Measurements from ENCODE around the gene SIRPB1.
"Not testable (repeated sequence)": the region's sequence is repeated elsewhere in the genome, so short reads cannot be mapped to it uniquely, and the experiment has no call there.

SIRPB1 gene

DNA sequence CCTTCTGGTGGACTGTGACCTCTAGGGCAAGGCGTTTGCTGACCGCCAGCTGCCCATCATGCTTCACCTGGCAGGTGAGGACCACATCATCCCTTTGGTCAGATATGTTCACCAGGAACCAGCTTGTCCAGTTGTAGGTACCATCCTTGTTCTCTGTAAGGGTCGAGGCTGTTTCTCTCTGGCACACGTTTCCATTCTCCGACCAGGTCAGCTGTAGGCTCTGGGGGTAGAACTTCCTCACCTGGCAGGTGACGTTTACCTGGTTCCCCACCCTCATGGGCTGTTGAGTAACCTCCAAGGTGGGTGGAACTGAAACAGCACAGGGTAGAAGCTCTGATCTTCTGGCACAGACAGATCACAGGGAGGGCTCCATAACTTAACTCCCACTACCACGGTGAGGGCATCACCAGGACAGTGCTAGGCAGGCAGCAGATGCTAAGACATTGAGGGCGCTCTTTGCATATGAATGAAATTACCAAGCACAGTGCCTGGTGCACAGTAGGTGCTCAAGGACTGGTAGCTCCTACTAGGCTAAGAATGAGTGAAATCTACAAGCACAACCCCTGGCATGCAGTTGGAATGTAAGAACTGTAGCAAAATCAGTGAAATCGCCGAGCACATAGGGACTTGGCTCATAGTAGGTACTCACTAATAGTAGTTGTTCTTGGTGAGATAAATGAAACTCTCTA is 15.6 kb upstream of the SIRPB1 start:
- DNase-seq, result no peak

DNA sequence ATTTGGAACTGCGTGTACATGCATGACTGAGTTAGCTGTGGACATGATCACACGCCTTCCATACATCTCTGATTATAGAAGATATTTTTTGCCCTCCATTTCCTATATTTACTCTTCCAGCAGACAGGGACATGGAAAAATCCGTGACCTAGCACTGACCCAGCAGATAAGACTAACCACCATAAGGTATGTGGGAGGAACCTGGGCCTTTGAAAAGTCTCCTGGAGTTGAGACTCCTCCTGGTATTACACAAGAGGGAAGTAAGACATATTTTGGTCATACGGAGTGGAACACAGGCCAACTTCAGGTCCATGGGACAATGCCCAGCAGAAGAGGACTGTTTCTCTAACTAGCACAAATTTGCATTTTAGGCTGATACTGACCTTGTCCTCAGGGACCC is 13.7 kb upstream of the SIRPB1 start:
- no peak for DNase-seq

DNA sequence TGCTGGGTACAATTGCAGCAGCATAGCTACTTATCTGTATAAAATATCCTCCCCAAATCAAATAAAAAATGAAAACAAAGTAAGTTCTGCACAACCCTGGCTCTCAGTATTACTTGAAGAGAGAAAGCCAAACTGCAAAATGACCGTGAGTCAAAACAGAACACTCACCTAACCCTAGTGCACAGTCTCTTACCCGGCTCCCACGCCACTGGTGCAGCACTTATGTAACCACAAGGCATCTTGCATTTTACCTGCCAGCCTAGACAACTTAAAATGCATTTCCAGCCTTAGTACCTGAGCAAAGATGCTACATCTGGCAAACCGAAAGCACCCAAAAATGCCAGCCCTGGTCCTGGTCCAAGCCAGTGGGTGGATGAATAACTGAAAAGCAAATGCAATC is 12.4 kb upstream of the SIRPB1 start:
- no peak for DNase-seq

DNA sequence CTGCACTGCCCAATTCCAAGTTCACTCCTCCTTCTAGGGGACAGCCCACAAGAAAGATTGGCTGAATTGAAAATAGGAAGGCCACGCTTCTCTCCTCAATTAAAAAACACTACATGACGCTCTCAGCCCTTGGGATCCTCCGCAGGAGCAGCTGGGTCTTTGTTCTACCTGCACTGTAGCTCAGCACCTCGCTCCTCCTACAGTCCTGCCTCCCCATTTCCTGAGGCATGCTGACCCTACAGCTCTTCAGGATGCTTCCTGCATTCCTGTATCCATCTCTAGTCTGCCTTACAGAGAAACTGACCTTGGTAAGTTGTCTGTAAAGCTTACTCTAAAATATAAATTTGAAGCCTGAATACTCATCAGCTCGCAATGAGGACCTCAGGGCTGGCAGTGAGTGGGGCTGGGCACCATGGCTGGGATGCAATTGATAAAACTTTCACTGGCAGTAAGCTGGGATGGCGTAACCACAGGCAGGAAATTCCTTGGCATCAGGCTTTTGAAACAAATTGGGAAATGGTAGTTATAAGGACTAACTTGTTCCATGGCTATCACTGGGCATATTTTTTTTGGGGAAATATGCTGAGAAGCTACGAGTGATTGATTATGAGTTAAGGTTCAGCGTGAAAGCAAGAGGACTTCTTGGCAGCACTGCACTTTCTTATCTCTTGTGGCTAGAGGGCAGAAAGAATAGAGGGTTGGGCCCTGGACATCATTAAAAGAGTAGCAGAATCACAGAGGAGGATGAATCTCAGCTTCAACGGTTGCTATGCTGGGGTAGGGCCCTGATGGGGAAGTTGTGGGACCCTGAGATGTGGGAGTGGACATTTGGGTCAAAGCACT is 11.7 kb upstream of the SIRPB1 start:
- no peak for DNase-seq

DNA sequence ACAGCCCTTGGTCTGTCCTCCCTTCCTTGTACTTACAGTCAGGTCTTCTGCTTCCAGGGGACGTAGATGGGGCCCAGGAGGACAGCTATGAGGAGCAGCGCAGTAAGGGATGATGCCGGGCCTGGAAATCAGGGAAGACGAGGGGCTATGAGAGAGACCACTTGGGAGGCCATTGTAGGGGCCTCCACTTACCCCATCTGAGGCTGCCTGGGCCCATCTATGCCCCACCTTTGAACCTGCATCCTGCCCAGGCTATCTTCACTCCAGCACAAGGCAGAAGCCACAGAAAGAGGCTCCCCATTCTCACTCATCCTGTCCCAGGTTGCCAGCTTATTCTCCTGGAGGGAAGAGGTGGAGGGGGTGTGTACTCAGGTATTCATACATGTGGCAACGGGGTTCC is 10.4 kb upstream of the SIRPB1 start:
- DNase-seq, result no peak

DNA sequence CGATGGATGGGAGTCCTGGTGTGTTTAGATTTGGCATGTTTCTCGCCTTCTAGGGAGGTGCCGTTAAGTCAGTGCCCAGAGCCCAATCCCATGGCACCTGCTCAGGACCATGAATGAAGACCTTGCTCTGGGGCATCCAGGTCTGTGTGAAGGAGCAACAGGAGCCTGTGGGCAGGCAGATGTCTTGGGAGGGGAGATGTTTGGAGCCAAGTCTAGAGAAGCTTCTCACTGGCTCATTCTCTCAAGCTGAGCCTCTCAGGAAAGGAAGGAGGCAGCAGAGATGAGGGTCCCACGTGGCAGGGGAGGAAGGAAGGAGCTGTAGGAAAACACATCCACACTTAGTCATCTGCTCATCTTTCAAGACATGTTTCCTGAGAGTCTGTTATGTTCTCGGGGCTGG is 9.5 kb upstream of the SIRPB1 start:
- DNase-seq, result no peak

DNA sequence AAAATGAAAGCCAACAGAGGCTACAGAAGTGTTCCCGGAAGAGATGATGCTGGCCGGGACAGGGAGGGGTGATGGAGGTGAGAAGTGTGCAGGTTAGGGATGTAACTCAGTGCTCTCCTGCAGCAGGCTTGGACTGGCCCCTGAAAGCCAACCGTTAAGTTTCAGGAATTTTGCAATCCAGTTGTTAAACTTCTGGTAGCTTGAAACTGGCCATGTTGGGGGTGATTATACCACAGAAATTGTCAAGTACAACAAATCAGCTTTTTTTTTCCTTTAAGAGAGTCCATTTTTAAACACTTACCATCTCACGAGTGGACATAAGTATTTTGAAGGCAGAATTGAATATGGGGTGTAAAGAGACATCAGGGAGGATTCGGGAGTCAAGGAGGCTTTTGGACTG is 8.8 kb upstream of the SIRPB1 start:
- no peak for DNase-seq

DNA sequence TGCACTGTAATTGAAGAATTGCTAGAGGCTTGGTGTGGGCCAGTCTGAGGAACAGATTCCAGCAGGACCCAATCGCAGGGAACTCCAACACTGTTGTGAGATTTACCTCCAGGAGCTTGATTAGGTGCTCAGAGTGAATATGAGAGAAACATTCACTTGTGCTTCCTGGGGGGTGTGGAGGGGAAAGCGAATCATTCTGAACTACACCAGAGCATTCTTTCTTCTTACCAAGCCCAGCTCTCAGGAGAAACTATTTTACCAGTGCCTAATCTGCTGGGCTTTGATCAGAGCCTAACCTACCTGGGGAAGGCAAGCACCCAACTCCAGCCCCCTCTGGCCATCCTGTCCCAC is 7.4 kb upstream of the SIRPB1 start:
- no peak for DNase-seq

DNA sequence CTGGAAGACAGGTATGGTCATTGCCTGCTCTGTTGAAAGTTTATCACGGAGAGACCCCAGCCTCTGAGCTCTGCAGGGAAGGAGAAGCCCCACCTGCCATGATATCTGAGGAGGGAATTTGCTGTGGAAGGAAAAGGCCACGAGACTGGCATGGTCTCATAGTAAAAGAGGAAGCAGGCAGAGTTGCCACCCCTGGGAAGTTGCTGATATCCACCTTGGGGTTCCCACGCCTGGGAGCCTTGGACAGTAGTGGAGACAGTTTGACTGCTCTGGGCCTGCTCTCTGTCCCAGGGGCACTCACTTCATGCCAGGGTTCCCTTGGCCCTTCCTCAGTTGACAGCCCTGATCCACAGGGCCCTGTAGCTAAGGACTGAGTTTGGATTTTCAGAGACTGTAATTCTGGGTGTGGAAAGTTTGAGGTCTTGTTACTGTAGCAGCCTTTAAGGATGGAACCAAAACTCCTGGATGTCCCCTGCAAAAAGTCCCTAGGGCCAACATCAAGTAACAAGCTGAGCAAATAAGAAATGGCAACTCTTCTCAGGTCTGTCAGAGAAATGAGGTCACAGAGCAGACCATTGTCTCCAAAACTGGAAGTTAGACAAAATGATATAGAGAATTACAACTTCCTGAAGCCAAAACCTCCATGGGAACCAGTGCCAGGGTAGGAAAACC is 6.9 kb upstream of the SIRPB1 start:
- DNase-seq, result no peak

DNA sequence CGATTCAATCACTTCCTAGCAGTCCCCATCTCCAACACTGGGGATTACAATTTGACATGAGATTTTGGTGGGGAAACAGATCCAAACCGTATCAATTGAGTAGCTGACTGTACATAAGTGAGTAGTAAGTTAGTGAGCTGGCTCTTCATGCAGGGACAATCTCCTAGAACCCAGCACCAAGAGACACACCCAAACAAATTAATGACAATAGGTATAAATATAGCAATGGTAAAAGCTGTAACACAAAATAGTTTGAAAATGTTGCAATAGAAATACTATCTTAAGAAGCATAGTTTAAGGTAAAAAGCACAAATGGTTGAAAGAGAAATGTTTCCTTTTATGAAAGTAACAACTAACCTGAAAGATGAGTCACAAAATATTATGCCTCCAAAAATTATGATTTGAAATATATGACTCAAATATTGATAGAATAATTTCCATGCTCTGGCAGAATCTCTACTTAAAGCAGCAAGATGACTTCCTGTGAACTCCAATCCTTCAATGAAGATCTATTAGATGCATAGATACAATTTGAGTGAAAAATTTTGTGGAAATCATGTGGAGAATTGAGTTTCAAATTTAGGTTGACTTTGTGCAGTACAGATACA is 5.4 kb upstream of the SIRPB1 start:
- no peak for DNase-seq

DNA sequence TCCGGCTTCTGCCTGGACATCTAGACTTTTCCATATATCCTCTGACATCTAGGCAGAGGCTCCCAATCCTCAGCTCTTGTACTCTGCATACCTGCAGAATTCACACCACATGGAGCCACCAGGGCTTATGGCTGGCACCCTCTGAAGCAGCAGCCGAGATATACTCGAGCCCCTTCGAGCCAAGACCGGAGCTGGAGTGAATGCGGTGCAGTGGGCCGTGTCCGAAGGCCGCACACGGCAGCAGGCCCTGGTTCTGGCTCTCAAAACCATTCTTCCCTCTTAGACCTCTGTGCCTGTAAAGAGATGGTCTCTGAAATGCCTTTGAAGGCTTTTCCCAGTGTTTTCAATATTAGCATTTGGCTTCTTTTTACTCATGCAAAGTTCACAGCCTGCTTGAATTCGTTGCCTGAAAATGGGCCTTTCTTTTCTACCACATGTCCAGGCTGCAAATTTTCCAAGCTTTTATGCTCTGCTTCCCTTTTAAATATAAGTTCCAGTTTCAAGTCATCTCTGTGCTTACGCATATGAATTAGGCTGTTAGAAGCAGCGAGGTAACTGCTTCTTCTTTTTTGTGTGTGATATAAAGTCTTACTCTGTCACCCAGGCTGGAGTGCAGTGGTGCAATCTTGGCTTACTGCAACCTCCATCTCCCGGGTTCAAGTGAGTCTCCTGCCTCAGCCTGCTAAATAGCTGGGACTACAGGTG is 3.8 kb upstream of the SIRPB1 start:
- DNase-seq, result no peak

DNA sequence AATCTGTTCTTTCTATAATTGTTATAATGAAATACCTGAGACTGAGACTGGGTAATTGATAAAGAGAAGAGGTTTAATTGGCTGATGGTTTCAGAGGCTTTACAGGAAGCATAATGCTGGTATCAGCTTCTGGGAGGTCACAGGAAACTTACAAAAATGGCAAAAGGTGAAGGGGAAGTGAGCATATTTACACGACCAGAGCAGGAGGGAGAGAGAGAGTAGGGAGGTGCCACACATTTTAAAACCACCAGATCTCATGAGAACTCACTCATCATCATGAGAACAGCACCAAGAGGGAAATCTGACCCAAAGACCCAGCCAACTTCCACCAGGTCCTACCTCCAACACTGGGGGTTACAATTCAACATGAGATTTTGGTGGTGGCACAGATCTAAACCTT is 2.6 kb upstream of the SIRPB1 start:
- DNase-seq, result no peak

DNA sequence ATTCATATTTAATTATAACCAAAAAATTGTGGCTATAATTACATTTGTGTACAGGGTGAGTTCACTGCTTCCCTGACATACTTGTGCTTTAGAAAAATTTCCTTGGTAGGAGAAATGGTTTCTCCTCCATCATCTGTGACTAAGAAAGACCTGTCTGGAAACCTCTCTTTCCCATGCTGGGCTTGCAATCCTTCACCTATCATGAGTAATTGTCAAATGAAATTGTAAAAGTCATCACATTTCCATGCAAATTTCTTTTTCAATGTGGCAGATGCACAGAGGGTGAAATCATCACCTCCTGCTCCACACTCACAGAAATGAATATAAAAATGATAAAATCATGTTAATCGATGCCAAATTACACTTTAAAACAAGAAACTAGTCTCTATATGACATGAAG is 1.5 kb upstream of the SIRPB1 start:
- DNase-seq, result no peak

DNA sequence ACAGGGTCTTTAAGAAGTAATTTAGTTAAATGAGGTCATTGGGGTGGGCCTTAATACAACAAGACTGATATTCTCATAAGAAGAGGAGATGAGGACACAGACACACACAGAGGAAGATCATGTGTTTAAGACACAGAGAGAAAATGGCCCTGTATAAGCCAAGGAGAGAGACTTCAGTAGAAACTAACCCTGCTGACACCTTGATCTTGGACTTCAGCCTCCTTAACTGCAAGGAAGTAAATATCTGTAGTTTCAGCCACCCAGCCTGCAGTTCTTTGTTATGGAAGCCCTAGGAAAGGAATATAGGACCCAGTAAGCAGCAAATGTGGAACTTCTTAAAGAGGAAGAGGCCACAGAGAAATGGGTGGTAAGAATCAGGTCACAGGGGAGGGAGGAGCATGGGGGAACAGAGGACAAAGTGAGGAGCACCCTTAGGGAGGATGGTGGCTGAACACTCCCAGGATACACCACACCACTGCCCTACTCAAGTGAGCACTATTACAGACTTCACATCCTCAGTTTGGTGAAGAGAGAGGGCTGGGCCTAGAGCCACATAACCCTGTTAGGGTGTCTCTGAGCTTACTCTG is 762 bp downstream of the SIRPB1 start:
- no peak for DNase-seq

DNA sequence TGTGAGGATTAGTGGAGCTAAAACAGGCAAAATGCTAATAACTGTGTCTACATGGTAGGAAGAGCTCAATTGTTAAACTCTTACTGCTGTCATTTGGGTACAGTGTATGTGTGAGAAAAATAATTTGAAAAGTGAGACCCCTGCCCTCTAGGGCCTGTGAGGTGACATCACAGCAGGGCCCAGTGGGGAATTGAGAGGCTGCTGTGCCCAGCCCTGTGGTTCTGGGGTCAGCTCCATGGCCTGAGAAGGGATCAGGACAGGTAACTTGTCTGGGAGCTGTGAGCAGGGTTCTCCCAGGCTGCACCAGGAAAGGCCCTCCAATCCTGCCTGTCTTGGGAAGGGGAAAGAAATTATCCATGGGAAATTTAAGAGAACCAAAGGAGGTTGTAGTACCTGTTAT is 1.3 kb downstream of the SIRPB1 start:
- DNase-seq, result no peak

DNA sequence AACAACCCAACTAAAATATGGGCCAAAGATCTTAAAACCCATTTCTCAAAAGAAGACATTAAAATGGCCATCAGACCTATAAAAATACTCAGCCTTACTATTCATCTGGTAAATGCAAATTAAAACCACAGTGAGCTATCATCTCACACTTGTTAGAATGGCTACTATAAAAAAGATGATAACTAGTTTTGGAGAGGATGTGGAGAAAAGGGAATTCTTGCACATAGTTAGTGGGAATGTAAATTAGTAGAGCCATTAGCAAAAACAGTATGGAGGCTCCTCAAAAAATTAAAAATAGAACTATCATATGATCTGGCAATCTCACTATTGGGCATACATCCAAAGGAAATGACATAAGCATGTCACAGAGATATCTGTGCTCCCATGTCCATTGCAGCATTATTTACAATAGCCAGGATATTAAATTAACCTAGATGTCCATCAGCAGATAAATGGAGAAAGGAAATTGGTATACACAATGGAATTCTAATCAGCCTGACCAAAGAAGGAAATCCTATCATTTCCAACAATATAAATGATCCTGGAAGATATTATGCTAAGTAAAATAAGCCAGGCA is 2.9 kb downstream of the SIRPB1 start:
- DNase-seq, result no peak

DNA sequence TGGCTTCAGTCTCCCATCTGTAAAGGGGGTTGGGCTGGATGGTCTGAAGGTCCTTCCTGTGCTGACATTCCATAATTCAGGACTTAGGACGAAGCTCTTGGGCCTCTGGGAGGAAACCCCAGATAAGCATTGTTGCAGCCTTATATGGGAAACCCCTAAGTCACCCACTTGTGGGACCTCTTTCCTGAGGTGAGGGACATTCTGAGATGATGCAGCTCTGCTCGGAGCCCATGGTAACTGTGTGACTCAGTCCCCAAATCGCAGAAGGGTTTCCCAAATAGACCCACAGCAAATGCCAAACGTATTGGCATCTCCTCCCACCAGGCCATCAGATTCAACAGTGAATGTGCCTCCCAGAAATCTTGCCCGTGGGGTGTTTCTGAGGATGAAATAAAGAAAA is 9.4 kb downstream of the SIRPB1 start:
- not testable (repeated sequence) for DNase-seq

DNA sequence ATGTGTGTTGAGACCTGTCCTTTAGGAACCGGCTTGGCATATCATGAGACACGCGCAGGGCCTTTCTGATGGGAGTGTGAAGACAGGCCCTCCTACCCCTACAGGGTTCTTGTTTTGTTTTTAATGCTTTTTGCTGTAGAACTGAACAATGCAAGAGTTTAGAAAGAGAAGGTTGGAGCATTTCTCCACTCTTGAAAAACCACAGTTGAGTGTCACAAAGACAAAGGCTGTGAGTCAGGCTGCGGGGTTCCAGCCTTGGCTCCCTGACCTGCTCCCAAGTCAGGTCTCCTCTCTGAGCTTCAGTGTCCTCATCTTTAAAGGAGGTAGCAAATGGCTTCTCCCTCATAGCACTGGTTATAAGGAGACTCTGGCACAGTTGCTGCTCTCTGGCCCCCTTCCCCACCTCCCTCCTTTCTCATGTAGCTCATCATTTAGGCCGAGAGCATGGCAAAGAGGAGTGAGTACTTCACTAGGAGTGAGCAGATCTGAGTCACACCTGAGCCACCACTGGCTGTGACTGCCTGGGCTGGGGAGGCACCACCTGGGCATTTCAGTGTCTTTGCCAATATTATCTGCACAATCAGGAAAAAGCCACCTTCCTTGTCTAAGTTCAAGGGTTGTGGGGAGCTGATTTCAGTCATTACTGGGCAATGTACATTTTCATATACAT is 11.0 kb downstream of the SIRPB1 start:
- not testable (repeated sequence) for DNase-seq

DNA sequence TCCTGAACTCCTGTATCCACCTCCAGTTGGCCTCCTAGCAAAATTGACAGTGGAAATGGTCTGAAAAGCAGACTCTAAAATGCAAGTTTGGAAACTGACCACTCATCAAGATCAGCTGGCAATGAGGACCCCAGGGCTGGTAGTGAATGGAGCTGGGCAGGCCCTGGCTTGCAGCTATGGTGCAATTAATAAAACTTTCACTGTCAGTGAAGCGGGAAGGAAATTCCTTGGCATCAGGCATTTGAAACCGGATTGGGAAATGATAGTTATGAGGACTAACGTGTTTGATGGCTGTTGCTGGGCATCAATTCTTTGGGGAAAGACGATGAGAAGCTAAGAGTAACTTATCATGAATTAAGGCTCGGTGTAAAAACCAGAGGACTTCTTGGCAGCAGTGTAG is 19.1 kb downstream of the SIRPB1 start:
- DNase-seq, result no peak

DNA sequence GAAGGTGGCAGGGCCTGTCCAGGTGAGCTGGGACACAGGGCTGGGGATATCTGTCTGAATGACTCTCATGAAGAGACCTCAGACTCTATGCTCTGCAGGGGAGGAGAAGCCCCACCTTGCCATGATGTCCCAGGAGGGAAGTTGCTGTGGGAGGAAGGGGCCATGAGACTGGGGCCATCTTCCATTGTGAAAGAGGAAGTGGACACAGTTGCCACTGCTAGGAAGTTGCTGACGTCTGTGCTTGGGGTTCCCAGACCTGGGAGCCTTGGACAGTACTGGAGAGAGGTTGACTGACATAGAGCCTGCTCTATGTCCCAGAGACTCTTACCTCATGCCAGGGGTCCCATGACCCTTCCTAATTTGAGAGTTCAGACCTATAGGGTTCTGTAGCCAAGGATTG is 24.5 kb downstream of the SIRPB1 start:
- no peak for DNase-seq

DNA sequence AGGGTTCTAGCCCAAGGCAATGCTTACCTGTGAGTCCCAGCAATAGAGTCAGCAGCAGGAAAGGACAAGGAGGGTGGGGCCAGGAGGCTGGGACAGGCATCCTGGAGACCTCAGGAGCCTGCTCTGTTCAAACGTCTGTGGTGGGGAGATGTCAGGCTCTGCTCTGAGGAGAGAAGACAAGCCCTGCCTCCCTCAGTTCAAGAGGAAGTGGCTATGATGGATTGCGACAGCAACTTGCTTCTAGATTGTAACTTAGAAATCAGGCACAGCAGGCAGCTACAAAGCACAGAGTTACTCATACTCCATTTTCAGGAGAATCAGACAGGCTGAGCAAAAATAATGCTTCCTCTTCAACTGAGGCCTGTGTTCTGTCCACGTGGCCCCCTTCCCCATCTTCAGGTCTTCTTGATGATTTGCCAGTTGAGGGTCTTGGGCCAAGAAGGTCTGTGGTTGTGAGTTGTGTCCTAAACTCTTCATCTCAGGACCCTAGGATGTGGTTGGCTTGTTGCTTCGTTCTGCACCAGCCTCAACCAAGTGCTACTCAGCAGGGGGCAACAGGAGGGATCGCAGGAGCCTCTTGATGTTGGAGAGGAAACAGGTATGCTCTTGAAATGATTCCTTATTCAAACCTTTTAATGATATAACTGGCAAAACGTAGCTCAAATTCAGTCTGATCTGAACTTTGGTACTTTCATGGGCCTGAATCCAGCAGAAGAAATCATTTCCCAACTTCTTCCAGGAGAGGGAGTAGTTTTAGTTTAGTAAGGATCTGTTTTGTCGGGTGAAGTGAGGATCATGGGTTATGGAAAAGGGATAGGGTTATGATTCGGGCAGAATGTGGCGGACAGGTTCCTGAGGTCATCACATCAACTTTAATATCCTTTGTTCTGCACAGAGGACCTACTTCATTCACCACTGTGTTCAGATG is 31.0 kb downstream of the SIRPB1 start:
- DNase-seq, result no peak
